HEK293T (cell line): ENCODE data around the gene TTC28.

Source experiments
- CTCF ChIA-PET: fragments of 350-600 bp; formaldehyde crosslinking; extraction: SDS; loops from one replicate; lab custom pipeline; 2021; ENCODE audit warnings: antibody characterized with exemption, inconsistent platforms; lab: Yijun Ruan, JAX
- POLR2A ChIA-PET: fragments of 350-600 bp; formaldehyde crosslinking; extraction: SDS; loops from one replicate; lab custom pipeline; 2020; ENCODE audit warnings: antibody characterized with exemption, inconsistent platforms; lab: Yijun Ruan, JAX
- DNase-seq: peaks from one replicate; pipeline ENCODE4 v3.0.0; 2012; ENCODE audit warnings: mixed read lengths; ENCODE audit errors: extremely low spot score
- ARNT ChIP-seq: fragments of 450-650 bp; IDR thresholded peaks from 2 replicates; pipeline ENCODE4 v1.6.1; 2017; ENCODE audit warnings: mild to moderate bottlenecking
- BHLHE40 ChIP-seq: fragments of 450-650 bp; IDR thresholded peaks from 2 replicates; pipeline ENCODE4 v1.6.1; 2016; ENCODE audit warnings: mild to moderate bottlenecking, moderate library complexity, borderline replicate concordance
- CTBP1 ChIP-seq: fragments of 450-650 bp; IDR thresholded peaks from 2 replicates; pipeline ENCODE4 v1.6.1; 2016; ENCODE audit warnings: borderline replicate concordance
- ELF4 ChIP-seq: fragments of 450-650 bp; IDR thresholded peaks from 2 replicates; pipeline ENCODE4 v1.6.1; 2017; ENCODE audit warnings: antibody characterized with exemption
- FOXA1 ChIP-seq: fragments of 450-650 bp; IDR thresholded peaks from 2 replicates; pipeline ENCODE4 v1.6.1; 2016; ENCODE audit warnings: mild to moderate bottlenecking
- FOXK2 ChIP-seq: fragments of 450-650 bp; IDR thresholded peaks from 2 replicates; pipeline ENCODE4 v1.6.1; 2016; ENCODE audit warnings: mild to moderate bottlenecking
- FOXM1 ChIP-seq: fragments of 450-650 bp; IDR thresholded peaks from 2 replicates; pipeline ENCODE4 v1.6.1; 2017; ENCODE audit warnings: mild to moderate bottlenecking, borderline replicate concordance
- HDGF ChIP-seq: fragments of 450-650 bp; IDR thresholded peaks from 2 replicates; pipeline ENCODE4 v1.6.1; 2017; ENCODE audit warnings: antibody characterized with exemption, borderline replicate concordance
- L3MBTL2 ChIP-seq: fragments of 450-650 bp; conservative IDR thresholded peaks from 2 replicates; pipeline ENCODE4 v1.6.1; 2016; ENCODE audit warnings: mild to moderate bottlenecking
- LEF1 ChIP-seq: fragments of 450-650 bp; IDR thresholded peaks from 2 replicates; pipeline ENCODE4 v1.6.1; 2017; ENCODE audit warnings: mild to moderate bottlenecking, borderline replicate concordance
- NFRKB ChIP-seq: fragments of 450-650 bp; IDR thresholded peaks from 2 replicates; pipeline ENCODE4 v1.6.1; 2016; ENCODE audit warnings: mild to moderate bottlenecking, moderate library complexity
- SP1 ChIP-seq: fragments of 450-650 bp; IDR thresholded peaks from 2 replicates; pipeline ENCODE4 v1.6.1; 2017
- SUZ12 ChIP-seq: fragments of 450-650 bp; IDR thresholded peaks from 2 replicates; pipeline ENCODE4 v1.6.1; 2016; ENCODE audit warnings: mild to moderate bottlenecking
- TARDBP ChIP-seq: fragments of 450-650 bp; IDR thresholded peaks from 2 replicates; pipeline ENCODE4 v1.6.1; 2016
- ZNF384 ChIP-seq: fragments of 450-650 bp; IDR thresholded peaks from 2 replicates; pipeline ENCODE4 v1.6.1; 2016
- TF ChIP-seq, protein P1 (sequence below): fragments of 450-650 bp; IDR thresholded peaks from 2 replicates; pipeline ENCODE4 v1.6.1; 2016

The TTC28 gene

GRCh38 chr22:28597665-28598064, 82.0 kb downstream of the TTC28 start:
- ChIA-PET CTCF (no interaction called here), POLR2A (no interaction called here)
- no peak for TF ChIP-seq ZNF384
- TF ChIP-seq BHLHE40 = no peak
- no peak for TF ChIP-seq SUZ12
- no peak for TF ChIP-seq TARDBP
- TF ChIP-seq CTBP1 = no peak
- no peak for TF ChIP-seq HDGF
- no peak for TF ChIP-seq SP1
- TF ChIP-seq ELF4 = no peak
- no peak for TF ChIP-seq FOXA1
- TF ChIP-seq NFRKB = no peak
- no peak for TF ChIP-seq LEF1
- no peak for TF ChIP-seq ARNT
- TF ChIP-seq FOXM1 = no peak
- no peak for TF ChIP-seq L3MBTL2
- TF ChIP-seq, protein P1, sequence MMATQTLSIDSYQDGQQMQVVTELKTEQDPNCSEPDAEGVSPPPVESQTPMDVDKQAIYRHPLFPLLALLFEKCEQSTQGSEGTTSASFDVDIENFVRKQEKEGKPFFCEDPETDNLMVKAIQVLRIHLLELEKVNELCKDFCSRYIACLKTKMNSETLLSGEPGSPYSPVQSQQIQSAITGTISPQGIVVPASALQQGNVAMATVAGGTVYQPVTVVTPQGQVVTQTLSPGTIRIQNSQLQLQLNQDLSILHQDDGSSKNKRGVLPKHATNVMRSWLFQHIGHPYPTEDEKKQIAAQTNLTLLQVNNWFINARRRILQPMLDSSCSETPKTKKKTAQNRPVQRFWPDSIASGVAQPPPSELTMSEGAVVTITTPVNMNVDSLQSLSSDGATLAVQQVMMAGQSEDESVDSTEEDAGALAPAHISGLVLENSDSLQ = no peak
- DNase-seq = no peak

GRCh38 chr22:28594797-28595462, 84.7 kb downstream of the TTC28 start:
- CTCF ChIA-PET = no interaction called here

GRCh38 chr22:28594076-28594796, 85.4 kb downstream of the TTC28 start:
- no peak for DNase-seq
- POLR2A ChIA-PET = no interaction called here
- TF ChIP-seq, protein P1 = no peak
- no peak for TF ChIP-seq FOXK2
- no peak for TF ChIP-seq BHLHE40
- no peak for TF ChIP-seq TARDBP
- no peak for TF ChIP-seq ZNF384
- no peak for TF ChIP-seq ELF4
- TF ChIP-seq SP1 = no peak
- TF ChIP-seq NFRKB = no peak
- no peak for TF ChIP-seq FOXA1
- TF ChIP-seq L3MBTL2 = no peak
- no peak for TF ChIP-seq CTBP1
- no peak for TF ChIP-seq FOXM1
- no peak for TF ChIP-seq LEF1
- TF ChIP-seq HDGF = no peak
- no peak for TF ChIP-seq SUZ12
- no peak for TF ChIP-seq ARNT
- CTCF ChIA-PET = interaction anchor here (0.7 to 1.0 kb wide), 2 partner anchors 15 to 542 kb away, joined by 3 read pairs; no protein-coding TSS in a partner anchor

More at GRCh38 chr22:28594797-28595462, 84.7 kb downstream of the TTC28 start:
- POLR2A ChIA-PET = no interaction called here
- TF ChIP-seq, protein P1 = no peak
- TF ChIP-seq FOXM1 (no peak), FOXA1 (no peak), SUZ12 (no peak)
- DNase-seq = peak; percentile 62

GRCh38 chr22:28593299-28593698, 86.3 kb downstream of the TTC28 start:
- no peak for DNase-seq
- TF ChIP-seq FOXA1 = no peak
- no peak for TF ChIP-seq BHLHE40
- TF ChIP-seq TARDBP = no peak
- no peak for TF ChIP-seq LEF1
- TF ChIP-seq SP1 = no peak
- no peak for TF ChIP-seq HDGF
- no peak for TF ChIP-seq ELF4
- TF ChIP-seq FOXK2 = no peak
- TF ChIP-seq L3MBTL2 = no peak
- no peak for TF ChIP-seq NFRKB
- no peak for TF ChIP-seq CTBP1
- TF ChIP-seq, protein P1 = no peak
- no peak for TF ChIP-seq ARNT
- no peak for TF ChIP-seq ZNF384
- no peak for TF ChIP-seq SUZ12
- no peak for TF ChIP-seq FOXM1
- POLR2A ChIA-PET = interaction anchor here (1.1 to 1.2 kb wide), 2 partner anchors 184 to 574 kb away, joined by 3 read pairs; no protein-coding TSS in a partner anchor
- CTCF ChIA-PET = interaction anchor here (1.0 kb wide), 1 partner anchor 14 kb away, joined by 3 read pairs; no protein-coding TSS in a partner anchor

DNA sequence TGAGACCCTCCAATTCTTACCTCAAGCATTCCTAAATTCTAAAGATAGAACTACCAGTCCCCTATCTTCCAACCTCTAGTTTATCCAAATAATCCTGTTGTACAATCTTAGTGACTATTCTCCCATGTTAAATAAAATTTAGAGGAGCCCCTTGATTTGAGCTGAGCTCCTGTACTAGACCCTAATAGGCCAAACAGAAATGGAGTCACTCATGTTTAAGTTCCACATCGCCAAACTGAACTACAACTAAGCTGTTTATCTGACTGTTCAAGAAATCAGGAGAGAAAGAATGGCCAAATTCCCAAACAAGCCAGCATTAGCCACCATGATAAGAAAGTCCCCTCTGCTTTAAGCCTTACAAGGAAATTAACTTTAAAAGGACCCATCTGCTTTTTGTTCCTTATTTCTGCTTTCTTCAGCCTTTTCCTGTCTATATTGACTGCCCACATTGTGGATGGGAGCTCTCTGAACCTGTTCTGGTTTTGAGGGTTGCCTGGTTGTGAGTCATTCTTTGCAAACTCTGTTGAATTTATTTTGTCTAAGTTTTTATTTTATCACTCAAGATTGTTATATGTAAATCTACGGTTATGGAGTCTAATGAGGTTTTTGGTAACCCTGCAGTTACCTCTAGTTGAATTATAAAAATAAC, 90.4 kb downstream of the TTC28 start:
- DNase-seq = no peak
- no peak for TF ChIP-seq FOXK2
- TF ChIP-seq TARDBP = no peak
- TF ChIP-seq ZNF384 = no peak
- TF ChIP-seq FOXM1 = no peak
- no peak for TF ChIP-seq CTBP1
- TF ChIP-seq SP1 = no peak
- TF ChIP-seq BHLHE40 = no peak
- TF ChIP-seq SUZ12 = no peak
- TF ChIP-seq, protein P1 = no peak
- TF ChIP-seq ELF4 = no peak
- TF ChIP-seq LEF1 = no peak
- no peak for TF ChIP-seq FOXA1
- no peak for TF ChIP-seq ARNT
- POLR2A ChIA-PET = no interaction called here
- CTCF ChIA-PET = interaction anchor here (0.7 kb wide), 1 partner anchor 336 kb away, joined by 3 read pairs; no protein-coding TSS in a partner anchor
